HG02678 (cell line): ENCODE data around the gene ZNF367.
"Not testable (repeated sequence)": the region's sequence is repeated elsewhere in the genome, so short reads cannot be mapped to it uniquely, and the experiment has no call there.

ENCODE experiments used
- ATAC-seq: cut with Tn5 transposase; IDR thresholded peaks from one replicate; pipeline ENCODE4 v1.9.1; 2021; ENCODE audit warnings: mild to moderate bottlenecking, moderate library complexity; ENCODE audit not compliant: unreplicated experiment

ZNF367 gene

DNA sequence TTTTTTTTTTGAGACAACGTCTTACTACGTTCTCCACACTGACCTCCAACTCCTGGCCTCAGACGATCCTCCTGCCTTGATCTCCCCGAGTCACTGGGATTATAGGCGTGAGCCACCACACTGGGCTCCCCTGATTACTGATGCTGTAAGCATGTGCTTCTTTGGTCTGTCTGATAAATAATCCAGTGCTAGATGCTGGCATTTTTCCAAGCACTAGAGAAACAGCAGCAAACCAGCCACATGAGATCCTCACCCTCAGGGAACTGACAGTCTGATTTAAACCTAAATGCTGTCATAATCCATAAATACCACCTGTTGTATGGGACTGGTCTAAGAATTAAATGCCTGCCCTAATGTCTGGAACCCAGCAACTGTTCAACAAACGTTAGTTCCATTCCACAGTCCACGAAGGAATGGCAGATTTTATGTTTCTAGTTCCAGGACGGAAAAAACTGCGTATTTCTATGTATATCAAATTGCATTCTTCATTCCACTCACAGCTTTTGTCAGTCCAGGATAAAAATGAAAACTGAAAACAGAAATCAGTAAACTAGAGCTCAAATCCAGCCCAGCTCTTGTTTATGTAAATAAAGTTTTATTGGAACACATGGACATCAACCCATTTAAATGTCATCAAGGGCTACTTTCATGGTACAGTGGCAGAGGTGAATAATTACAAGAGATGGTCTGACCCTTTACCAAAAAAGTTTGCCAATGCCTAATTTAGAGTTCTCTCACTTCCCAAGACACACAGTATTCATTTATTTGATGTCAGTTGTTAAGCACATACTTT lies 54.8 kb downstream of the ZNF367 start:
- ATAC-seq: no peak

DNA sequence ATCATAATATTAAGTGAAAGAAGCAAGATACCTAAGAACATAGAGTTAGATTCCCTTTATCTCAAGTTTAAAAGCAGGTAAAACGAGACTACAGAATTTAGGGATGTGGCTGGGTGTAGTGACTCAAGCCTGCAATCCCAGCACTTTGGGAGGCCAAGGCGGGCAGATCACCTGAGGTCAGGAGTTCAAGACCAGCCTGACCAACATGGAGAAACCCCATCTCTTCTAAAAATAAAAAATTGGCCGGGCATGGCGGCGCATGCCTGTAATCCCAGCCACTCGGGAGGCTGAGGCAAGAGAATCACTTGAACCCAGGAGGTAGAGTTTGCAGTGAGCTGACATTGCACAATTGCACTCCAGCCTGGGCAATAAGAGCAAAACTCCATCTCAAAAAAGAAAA lies 56.1 kb downstream of the ZNF367 start:
- ATAC-seq: not testable (repeated sequence)

DNA sequence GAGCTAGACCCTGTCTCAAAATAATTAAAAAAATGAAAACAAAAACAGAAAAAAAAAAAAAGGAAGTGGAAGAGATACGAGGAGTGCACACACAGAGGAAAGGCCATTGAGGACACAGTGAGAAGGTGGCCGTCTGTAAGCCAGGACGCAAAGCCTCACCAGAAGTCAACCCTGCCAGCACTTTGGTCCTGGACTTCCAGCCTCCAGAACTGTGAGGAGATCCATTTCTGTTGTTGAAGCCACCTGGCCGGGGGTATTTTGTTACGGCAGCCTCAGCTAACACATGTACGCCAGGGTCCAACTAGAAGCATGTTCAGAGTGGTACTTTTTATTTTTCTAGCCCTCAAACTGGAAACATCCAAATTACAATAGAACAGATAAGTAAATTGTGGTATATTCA lies 56.5 kb downstream of the ZNF367 start:
- no peak for ATAC-seq

DNA sequence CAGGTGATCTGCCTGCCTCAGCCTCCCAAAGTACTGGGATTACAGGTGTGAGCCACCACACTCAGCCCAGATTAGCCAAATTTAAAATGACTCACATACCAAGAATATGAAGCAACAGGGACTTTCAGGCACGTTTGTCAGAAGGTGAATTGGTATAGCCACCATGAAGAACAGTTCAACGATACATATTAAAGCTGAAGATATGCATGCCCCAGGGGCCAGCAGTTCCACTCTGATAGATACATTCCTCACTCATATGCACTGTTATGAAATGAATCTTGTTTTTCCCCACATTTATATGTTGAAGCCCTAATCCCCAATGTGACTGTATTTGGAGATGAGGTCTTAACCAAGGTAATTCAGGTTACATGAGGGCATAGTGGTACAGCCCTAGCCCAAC lies 57.2 kb downstream of the ZNF367 start:
- ATAC-seq: no peak

DNA sequence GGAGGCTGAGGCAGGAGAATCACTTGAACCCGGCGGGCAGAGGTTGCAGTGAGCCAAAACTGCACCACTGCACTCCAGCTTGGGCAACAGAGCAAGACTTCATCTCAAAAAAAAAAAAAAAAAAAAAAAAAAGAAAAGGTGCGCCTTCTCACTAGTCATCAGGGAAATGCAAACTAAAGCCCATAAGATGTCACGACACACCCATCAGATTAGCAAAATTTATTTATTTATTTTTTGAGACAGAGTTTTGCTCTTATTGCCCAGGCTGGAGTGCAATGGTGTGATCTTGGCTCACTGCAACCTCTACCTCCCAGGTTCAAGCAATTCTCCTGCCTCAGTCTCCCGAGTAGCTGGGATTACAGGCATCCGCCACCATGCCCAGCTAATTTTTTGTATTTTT lies 57.6 kb downstream of the ZNF367 start:
- ATAC-seq: not testable (repeated sequence)

DNA sequence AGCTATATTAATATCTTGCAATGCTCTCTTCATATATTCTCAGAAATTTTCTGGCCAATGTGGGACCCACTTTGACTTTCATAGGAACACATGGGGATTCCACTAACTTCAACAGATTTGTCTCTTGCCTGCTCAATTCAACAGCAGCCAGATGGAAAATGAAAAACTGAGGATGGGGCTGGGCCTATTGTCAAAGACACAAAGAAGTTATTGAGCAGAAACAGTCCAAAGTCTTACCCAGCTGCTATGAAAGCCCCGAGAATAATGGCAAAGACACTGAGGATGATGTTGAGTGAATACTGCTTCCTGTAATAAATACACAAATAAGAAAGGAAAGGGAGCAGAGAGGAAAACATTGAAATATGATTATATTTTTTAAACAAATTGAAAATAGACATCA lies 67.3 kb downstream of the ZNF367 start:
- ATAC-seq: no peak

DNA sequence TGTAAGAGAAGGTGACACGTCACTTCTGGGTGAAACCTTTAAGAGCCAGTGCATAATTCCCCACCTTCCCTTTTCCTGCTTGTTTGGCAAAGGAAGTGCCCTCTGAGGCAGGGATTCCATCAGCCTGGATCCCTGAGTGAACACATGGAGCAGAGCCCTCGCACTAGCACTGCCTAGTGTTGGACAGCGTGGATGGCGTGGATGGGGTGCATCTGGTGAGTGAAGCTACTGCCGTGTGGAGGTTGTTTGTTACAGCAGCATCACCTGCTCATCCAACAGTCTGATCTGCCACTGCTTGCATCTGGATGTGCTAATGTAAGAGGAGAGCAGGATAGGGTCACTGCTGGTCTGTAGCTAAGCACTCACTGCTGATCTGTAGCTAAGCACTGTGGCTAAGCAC lies 69.9 kb downstream of the ZNF367 start:
- no peak for ATAC-seq

DNA sequence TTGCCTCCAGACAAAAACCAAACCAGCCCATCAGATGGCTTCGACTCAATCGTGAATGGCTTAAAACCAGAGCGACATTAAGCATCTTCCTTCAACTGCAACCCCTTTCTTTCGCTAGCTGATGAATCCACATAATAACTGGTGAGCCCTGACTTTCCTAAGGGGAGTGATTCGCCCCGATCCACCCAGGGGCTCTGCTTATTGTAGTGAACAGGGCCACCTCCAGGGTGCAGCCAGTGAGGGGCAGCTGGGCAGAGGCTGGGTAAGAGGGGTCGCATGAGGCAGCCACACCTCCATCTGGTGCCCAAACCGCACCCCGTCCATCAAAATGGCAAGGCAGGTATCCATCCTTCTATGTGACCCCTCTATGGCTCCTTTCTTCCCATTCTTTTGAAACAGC lies 72.6 kb downstream of the ZNF367 start:
- no peak for ATAC-seq

DNA sequence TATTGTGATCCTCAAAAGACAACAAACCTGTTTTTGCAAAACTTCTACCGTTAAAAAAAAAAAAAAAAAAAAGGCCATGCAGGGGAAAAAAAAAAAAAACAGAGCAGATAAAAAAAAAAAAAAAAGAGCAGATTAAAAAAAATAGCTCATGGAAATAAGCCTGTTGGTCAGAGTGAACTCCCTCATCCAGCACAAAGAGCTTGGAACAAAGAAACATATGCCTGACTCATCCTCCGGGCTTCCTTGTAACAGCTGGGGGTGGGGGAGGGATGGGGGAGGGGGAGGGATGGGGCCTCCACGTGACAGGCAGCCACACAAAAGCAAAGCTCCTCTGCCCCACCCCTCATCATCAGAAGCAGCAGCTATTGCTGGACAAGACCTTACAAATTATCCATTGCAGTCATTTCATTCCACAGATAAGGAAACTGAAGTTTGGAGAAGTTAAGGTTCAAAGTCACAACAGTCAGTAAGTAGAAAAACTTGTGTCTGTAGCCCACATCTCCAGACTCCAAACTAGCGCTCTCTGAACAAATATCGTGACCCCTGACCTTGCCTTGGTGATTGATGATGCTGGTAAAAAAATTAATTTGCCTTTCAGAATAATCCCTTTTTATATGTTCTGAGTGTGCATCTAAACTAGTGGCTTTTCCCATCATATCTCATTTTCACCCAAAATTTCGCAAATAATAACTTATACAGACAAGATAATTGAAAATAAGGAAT lies 73.6 kb downstream of the ZNF367 start:
- ATAC-seq: no peak

DNA sequence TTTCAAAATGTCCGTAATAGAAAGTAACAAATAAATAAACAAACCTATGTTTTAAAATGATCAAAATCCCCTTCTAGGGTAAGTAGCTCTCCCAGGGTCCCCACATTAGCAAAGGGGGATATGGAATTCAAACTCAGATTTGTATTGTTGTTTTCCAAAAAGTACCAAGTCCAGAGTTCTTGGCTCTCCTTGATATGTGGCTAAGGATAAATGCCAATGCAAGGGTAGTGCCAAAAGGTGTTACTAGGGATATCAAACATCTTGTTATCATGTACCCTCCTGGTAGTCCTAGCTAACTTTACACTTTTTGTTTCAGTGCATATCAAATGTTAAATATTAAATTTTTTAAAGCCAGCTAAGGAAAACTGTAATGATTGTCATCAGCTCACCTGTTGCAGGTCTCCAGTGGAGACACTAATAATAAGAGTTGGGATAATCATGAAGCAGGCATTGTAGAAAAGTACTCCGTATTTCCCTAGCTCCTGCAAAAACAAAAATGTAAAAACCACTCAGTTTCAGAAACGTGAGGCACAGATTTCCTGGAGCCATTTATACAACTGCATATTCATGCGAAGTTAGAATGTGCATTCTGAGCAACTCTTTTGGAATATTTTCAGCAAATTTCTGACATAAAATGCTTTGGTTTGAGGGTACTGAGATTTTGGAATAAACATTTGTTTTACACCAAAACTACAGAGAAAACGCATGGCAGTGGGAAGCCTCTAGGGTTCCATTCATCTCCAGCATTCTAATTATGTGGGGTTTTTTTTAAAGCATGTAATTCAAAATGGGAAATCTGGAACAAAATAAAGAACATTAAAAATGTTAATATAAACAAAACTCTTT lies 74.4 kb downstream of the ZNF367 start:
- ATAC-seq: no peak

DNA sequence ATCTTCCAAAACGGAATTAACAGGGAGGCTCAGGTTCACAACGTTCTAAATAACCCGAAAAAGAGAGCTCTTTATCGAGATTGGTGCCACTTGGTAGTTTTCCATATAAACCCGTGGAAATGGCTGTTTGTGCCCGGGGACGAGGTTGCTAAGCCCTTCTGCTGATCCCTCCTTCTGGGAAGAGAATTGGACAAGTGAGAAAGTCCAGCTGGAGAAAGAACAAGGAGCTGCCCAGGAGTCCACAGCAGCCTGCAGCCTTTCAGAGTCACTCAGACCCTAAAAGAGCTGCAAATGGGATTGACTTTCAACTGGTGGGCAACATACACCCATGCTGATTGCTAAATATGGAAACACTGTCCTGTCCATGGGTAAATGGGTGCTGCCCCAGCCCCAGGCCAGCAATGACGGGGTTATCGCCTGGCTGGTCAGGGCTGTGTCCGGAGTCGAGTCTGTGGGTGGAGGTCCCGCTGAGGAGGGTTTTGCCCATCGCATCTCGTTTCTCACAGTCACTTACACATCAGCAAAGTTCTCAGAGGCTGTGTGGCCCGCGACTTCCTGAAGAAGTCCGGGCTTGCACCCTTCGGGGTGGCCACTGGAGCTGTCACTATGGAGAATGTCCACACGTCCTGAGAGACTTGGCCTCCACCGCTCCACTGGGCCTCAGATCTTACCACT lies 75.5 kb downstream of the ZNF367 start:
- ATAC-seq: no peak

DNA sequence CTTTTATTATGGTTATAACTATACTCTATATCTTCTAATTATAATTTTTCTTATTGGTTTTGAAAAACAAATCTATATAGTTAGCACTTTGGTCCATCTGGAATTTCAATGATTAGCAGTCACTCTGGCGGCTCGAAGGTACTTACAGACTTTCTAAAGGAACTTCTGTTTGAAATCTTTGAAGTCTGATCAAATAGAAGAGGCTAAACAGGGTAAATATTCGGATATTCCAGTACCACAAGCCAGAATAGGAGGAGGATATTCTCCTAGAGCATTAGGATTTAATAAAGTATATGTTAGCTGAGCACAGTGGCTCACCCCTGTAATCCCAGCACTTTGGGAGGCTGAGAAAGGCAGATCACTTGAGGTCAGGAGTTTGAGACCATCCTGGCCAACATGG lies 77.5 kb downstream of the ZNF367 start:
- no peak for ATAC-seq

DNA sequence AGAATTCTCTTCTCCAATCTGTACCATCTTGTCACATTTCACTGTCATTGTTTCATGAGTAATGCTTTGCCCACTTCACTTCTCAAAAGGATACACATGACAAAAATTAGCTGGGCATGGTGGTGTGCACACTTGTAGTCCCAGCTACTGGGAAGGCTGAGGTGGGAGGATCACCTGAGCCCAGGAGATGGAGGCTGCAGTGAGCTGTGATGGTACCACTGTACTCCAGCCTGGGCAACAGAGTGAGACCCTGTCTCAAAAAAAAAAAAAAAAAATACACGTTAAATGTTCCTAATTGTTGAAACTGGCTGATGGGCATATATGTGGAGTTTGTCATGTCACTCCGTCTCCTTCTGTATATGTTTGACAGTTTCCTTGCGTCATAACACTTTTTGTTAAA lies 79.9 kb downstream of the ZNF367 start:
- ATAC-seq: no peak
